Peyer's patch (tissue), 4 donors: Measurements from ENCODE around the gene BOLL. TPM values are rescaled to one million over a fixed set of nuclear protein-coding genes. Genes with fewer than 3 reads are reported as not detected.
"Not testable (repeated sequence)": the region's sequence is repeated elsewhere in the genome, so short reads cannot be mapped to it uniquely, and the experiment has no call there.

Experiments
- DNase-seq, 3 donors: peaks; one replicate each; pipeline ENCODE4 v3.0.0-alpha.2; 2017 to 2019
- H3K27ac ChIP-seq, 4 donors: fragments of 200-600 bp; sonication (generic); one replicate each; pipeline ENCODE4 v1.5.1; 2016 to 2019
- H3K27me3 ChIP-seq, 2 donors: fragments of 200-600 bp; sonication (generic); one replicate each; pipeline ENCODE4 v1.5.1; 2019
- H3K36me3 ChIP-seq, 3 donors: fragments of 200-600 bp; sonication (generic); one replicate each; pipeline ENCODE4 v1.5.1; 2016 to 2019
- H3K4me1 ChIP-seq, 4 donors: fragments of 200-600 bp; sonication (generic); one replicate each; pipeline ENCODE4 v1.5.1; 2016 to 2019
- H3K4me3 ChIP-seq, 4 donors: fragments of 200-600 bp; sonication (generic); 1 replicate in 3 of 4; 2 replicates in 1 of 4; pipeline ENCODE4 v1.5.1; 2016 to 2019; ENCODE audit warnings: mild to moderate bottlenecking in 1 of 4
- H3K9me3 ChIP-seq, 4 donors: fragments of 200-600 bp; sonication (generic); one replicate each; pipeline ENCODE4 v1.5.1; 2016 to 2019; ENCODE audit warnings: mild to moderate bottlenecking in 1 of 4
- CTCF ChIP-seq, 6 experiments: fragments of 450-650 bp in 4 of 6; fragments of 200-600 bp in 2 of 6; sonication (generic) in 1 of 6; IDR thresholded peaks; one replicate each; pipeline ENCODE4 v1.5.1; 2017 to 2019; ENCODE audit warnings: antibody characterized with exemption in 6 of 6, mild to moderate bottlenecking in 3 of 6, moderate library complexity in 1 of 6
- POLR2A ChIP-seq, 2 donors: fragments of 450-650 bp; IDR thresholded peaks; one replicate each; pipeline ENCODE4 v1.5.1; 2017; ENCODE audit warnings: antibody characterized with exemption in 2 of 2, mild to moderate bottlenecking in 2 of 2, moderate library complexity in 2 of 2
- total RNA-seq, 4 donors: library from RNA; depleted of rRNA; stranded (reverse); fragments of >200 nt; gene quantifications; one replicate each; pipeline ENCODE4 v1.1.0, GENCODE V29; 2016

The BOLL gene
- total RNA-seq, 4 donors from 2014 or later = not detected

DNA sequence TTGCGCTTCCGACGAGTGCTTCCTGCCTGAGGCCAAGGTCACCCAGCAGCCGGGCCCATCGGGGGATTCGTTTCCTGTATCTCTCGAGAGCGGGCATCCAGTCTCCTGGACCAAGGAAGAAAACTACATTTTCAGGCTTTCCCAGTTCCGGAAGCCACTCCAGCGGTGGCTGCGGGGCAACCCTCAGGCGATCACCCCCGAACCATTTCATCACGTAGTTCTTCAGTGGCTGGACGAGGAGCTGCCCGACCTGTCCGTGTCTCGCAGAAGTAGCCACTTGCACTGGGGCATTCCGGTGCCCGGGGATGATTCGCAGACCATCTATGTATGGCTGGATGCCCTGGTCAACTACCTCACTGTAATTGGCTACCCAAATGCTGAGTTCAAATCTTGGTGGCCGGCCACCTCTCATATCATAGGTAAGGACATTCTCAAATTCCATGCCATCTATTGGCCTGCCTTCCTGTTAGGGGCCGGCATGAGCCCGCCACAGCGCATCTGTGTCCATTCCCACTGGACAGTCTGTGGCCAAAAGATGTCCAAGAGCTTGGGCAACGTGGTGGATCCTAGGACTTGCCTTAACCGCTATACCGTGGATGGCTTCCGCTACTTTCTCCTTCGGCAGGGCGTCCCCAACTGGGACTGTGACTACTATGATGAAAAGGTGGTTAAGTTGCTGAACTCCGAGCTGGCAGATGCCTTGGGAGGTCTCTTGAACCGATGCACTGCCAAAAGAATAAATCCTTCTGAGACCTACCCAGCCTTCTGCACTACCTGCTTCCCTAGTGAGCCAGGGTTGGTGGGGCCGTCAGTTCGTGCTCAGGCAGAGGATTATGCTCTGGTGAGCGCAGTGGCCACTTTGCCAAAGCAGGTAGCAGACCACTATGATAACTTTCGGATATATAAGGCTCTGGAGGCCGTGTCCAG lies 78.9 kb downstream of the BOLL start:
- peak overlapping the region; percentile 53 to 83 (median 80) for H3K4me3 ChIP-seq
- TF ChIP-seq CTCF (IDR thresholded peaks at IDR 0.05) (no peak), POLR2A (IDR thresholded peaks at IDR 0.05) (no peak)
- no peaks in the 10 kb centered on the region for H3K9me3 ChIP-seq
- H3K36me3 ChIP-seq = no peaks in the 10 kb centered on the region
- peaks cover 0 to 30% (median 9%) of the 10 kb centered on the region in 4 donors for H3K4me1 ChIP-seq
- H3K27me3 ChIP-seq = no peaks in the 10 kb centered on the region
- peak; percentile 46 to 62 (median 49) for DNase-seq
- peak overlapping the region; percentile 37 to 83 (median 76) for H3K27ac ChIP-seq

GRCh38 chr2:197705121-197705911 lies 79.8 kb downstream of the BOLL start, which contains the start of gene MARS2:
TSS of gene MARS2 (plus strand) at chr2:197705369. CDS start at chr2:197705406, 37 bp downstream.
- Histone ChIP-seq H3K4me1 (peaks cover 0 to 30% (median 9%) of the 10 kb centered on the region in 4 donors), H3K27ac (peak within 1 kb of the TSS; percentile 71 to 83 (median 79)), H3K27me3 (no peaks in the 10 kb centered on the region), H3K9me3 (no peaks in the 10 kb centered on the region), H3K4me3 (peak within 1 kb of the TSS; percentile 53 to 83 (median 80)), H3K36me3 (no peaks in the 10 kb centered on the region)
- TF ChIP-seq POLR2A (IDR thresholded peaks at IDR 0.05) (peak; percentile 41 to 52), CTCF (IDR thresholded peaks at IDR 0.05) (no peak)
- peak; percentile 86 to 97 (median 97) for DNase-seq

GRCh38 chr2:197704434-197705120 lies 80.5 kb downstream of the BOLL start:
- Histone ChIP-seq H3K4me1 (peaks cover 0 to 30% (median 9%) of the 10 kb centered on the region in 4 donors), H3K27me3 (no peaks in the 10 kb centered on the region)
- no peak for TF ChIP-seq CTCF (IDR thresholded peaks at IDR 0.05)
- no peak for TF ChIP-seq POLR2A (IDR thresholded peaks at IDR 0.05)

GRCh38 chr2:197700960-197701359 lies 84.2 kb downstream of the BOLL start:
- no peak overlapping the region for H3K27ac ChIP-seq
- DNase-seq = no peak
- TF ChIP-seq CTCF (IDR thresholded peaks at IDR 0.05) (no peak), POLR2A (IDR thresholded peaks at IDR 0.05) (no peak)

More at GRCh38 chr2:197704434-197705120, 80.5 kb downstream of the BOLL start:
- H3K9me3 ChIP-seq = no peaks in the 10 kb centered on the region
- H3K4me3 ChIP-seq = peak overlapping the region; percentile 53 to 83 (median 80)
- DNase-seq = no peak
- H3K36me3 ChIP-seq = no peaks in the 10 kb centered on the region
- H3K27ac ChIP-seq = peak overlapping the region; percentile 71 to 83 (median 79)

DNA sequence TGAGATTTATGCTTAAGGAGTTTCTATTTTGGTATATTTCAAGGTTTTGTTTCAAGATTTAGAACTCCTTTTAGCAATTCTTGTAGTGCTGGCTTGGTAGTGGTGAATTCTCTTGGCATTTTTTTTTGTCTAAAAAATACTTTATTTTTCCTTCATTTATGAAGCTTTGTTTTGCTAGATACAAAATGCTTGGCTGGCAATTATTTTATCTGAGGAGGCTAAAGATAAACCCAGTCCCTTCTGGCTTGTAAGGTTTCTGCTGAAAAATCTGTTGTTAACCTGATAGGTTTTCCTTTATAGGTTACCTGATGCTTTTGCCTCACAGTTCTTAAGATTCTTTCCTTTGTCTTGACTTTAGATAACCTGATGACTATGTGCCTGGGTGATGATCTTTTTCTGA lies 85.4 kb downstream of the BOLL start:
- not testable (repeated sequence) for H3K36me3 ChIP-seq, DNase-seq, H3K9me3 ChIP-seq, H3K4me1 ChIP-seq, H3K27me3 ChIP-seq, H3K27ac ChIP-seq, H3K4me3 ChIP-seq

More at GRCh38 chr2:197700960-197701359, 84.2 kb downstream of the BOLL start:
- no peaks in the 10 kb centered on the region for H3K9me3 ChIP-seq
- no peaks in the 10 kb centered on the region for H3K27me3 ChIP-seq
- no peak overlapping the region for H3K4me3 ChIP-seq
- peaks cover 0 to 1% (median 0%) of the 10 kb centered on the region in 4 donors for H3K4me1 ChIP-seq
- no peaks in the 10 kb centered on the region for H3K36me3 ChIP-seq

- not testable (repeated sequence) for H3K27me3 ChIP-seq, H3K4me1 ChIP-seq, H3K27ac ChIP-seq, H3K4me3 ChIP-seq, H3K9me3 ChIP-seq, DNase-seq, H3K36me3 ChIP-seq
These were observed 88.5 kb downstream of the BOLL start for GRCh38 chr2:197696571-197696970.

DNA sequence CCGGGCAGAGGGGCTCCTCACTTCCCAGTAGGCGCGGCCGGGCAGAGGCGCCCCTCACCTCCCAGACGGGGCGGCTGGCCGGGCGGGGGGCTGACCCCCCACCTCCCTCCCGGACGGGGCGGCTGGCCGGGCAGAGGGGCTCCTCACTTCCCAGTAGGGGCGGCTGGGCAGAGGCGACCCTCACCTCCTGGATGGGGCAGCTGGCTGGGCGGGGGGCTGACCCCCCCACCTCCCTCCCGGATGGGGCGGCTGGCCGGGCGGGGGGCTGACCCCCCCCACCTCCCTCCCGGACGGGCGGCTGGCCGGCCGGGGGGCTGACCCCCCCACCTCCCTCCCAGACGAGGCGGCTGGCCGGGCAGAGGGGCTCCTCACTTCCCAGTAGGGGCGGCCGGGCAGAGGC lies 89.1 kb downstream of the BOLL start:
- H3K27me3 ChIP-seq, H3K4me1 ChIP-seq, H3K36me3 ChIP-seq, DNase-seq, H3K4me3 ChIP-seq, H3K9me3 ChIP-seq, H3K27ac ChIP-seq: not testable (repeated sequence)

- not testable (repeated sequence) for H3K9me3 ChIP-seq, H3K4me3 ChIP-seq, H3K27me3 ChIP-seq, H3K4me1 ChIP-seq, H3K27ac ChIP-seq, DNase-seq, H3K36me3 ChIP-seq
These were observed 89.9 kb downstream of the BOLL start for GRCh38 chr2:197695206-197695605.
